ENCODE data around the gene KAZN.

The KAZN gene

DNA sequence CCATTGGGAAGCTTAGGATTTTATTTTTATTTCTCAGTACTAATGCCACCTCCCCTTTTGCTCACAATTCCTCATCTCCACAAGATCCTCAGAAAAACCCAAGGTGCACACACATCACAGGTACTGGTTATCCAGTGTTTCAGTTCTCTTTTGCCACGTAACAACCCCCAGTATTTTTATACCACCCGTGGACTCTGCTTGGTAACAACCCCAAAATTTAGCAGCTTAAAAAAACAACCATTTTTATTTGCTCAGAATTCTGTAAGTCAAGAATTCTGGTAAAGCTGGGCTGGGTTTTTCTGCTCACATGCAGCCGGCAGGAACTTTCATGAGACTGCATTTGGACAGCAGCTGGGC lies 180.0 kb downstream of the KAZN start:
- DNase-seq, result no peak

DNA sequence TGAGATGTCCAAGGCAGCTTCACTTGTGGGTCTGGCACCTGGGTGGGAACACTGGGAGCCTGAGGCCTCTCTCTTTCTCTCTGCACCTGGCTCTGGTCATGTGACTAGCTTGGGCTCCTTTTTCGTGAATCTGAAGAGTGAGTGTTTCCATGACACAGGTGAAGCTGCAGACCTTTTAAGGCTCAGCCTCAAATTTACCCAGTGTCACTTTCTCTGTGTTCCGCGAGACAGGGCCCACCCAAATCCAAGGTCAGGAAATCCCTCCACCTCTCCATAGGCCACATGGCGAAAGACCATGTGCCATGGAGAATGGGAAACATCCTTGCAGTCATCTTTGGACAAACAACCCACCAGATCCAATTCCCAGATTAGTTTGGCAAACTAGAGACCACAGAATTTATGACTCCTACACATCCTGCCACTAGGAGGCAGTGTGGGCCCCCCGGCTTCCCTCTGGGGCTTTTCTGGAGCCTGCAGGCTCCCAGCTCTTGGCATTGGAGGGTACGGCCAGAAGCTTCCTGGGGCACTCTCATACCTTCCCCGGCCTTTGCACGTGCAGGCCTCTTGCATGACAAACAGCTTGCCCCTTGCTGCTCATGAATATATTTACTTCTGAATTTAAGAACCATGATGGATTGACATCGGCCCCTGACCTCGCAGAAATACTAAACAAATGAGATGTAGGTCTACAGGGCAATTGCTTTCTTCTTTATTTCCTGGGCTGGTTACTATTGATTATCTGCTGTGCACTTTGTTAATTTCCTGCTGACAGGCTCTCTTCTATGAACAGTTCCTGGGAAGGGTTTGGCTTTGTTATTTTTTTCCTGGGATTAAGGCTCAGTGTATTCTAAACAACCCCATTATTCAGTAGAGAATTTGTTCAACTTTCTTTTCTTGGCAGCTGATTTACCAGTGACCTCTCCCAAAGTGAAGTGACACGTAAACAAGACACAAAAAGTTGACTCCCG lies 180.7 kb downstream of the KAZN start:
- DNase-seq, result peak; percentile 23

DNA sequence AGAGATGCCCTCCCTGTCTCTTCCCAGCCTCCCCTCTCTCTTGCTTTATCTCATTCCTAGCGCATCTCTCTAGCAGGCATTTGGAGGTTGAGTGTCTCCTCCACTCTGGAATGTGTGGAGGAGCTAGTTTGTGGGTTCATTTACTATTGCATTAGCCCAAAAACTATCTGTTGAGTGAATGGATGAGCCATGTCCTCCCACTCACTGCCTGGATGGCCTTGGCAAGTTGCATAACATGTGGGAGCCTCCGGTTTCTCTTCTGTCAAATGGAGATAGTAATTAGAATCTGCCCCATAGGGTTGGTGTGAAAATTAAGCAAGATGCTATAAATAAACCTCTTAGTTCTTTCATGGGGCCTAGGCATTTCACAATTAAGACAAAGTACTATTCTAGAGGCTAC lies 181.8 kb downstream of the KAZN start:
- DNase-seq, result peak; percentile 22

DNA sequence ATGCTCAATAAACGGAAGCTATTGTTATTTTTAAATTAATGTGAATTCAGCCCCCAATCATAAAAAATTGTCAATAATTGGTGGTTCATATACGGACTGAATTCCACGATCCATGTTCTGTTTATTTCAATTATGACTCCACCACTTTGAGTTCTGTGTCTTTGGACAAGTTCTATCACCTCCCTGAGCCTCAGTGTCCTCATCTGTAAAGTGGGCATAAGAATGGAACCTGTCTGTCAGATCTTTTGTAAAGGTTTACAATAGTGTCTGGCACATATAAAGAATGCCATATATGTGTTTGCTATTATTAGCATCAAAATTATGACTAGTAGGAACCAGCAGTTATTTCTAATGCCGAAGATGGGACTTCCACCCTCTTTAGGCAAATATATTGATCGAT lies 183.3 kb downstream of the KAZN start:
- no peak for DNase-seq

DNA sequence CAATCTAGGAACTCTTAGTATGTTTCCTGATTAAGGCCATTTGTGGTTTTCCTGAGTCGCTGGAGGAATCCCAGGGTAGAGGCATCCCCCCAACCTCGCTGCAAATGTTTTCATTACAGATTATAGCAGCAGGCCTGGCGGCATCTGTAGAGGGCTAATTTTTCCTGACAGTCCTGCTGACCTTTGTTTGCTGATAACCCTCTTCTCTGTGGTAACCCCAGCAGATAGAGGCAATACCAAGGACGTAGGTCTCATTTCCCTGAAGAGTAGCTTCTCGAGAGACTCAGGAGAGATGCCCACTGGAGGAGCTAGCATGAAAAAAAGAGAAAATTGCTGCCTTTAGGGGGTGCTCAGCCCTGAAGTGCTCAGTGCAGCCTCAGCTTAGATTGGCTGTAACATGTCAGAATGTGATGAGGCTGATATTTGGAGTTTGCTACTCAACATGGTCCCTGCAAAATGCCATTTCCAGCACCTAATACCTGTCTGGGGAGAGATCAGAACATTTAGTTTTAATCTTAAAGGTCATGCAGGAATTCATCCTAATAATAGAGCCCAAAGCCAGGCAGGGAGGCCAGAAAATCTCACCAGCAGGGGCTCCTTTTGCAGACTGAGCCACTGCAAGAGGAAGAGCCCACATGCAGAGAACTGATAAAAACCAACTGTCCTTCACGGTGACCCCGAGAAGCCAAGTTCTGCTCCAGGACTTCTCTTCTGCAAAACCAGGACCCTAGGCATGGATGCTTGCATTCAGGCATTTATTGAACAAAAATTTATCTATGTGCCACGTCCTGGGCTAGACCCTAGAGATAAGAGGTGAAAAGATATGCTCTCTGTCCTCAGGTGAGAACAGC lies 184.5 kb downstream of the KAZN start:
- no peak for DNase-seq

DNA sequence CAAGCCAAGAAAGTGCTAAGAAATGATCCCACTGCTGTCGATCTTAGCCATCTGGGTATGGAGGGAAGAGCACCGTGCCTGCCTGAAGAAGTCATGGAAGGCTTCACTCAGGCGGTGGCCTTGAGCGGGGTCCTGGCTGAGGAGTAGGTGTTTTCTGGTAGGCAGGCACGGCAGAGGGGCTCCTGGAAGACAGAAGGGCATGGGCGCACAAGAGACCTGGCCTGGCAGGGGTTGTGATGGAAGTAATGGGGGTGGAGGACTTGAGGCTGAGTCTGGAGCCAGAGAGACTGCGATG lies 185.1 kb downstream of the KAZN start:
- DNase-seq, result no peak

DNA sequence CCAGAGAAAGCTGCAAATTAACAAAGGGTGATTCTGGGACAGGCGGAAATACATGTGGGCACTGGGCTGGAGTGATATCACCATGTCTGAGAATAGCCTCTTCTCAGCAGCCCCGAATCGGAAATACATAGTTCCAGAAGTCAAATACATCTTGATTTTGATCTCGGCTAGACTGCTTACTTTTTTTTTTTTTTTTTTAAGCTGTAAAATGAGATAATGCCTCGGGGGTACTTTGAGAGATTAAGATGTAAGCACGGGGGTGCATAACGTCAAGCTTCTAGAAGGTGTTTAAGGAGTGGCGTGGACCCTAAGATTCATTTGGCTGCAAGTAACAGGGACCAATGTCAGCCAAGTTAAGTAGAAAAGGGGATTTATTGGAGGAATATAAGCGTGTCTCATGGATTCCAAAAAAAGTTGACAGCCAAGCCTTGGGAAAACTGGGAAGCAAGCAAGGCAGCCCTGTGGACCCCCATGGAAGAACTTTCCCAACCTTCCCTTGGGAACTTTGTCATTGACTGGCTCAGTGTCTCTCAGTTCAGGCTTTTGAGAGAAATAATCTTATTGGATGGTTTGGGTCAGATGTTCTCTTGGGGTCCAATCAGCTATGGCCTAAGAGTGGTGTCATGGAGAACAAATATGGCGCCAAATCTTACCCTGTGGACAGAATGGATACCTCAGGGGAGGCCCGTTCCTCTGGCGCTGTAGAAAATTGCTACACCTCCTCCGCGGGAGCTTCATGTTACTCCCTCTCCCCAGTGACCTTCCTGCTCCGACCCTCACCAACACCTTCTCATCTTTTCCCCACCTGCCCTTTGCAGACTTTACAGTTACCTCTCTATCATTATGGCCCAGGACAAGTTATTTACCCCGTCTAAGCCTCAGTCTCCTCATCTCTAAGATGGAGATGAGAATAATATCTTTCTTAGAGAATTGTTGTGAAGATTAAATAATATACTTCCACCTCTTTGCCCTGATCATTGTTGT lies 186.6 kb downstream of the KAZN start:
- no peak for DNase-seq

DNA sequence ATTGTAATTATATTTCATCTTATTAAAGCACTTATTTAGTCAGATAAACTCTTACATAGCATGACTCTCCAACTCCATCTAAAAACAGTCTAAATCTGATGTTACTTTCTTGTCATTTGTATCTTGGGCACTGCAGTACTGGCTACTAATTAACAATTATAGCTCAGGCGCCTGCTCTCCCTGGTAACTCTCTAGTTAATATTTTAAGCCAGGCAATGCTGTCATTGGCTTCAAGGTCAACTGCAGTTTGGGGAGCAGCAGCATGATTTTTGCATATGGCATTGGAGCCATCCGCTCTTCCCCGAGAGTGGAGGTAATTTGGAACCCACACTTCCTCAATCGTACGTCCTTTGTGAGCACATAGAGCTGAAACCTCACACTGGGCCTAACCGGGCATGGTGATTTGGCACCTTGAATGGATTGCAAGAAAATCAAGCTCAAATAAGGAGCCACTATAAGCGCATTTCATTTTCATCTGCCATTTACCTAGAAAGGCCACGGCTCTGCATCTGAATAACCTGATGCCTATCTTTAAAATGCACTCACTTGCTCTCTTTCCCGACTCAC lies 187.7 kb downstream of the KAZN start:
- DNase-seq, result no peak

DNA sequence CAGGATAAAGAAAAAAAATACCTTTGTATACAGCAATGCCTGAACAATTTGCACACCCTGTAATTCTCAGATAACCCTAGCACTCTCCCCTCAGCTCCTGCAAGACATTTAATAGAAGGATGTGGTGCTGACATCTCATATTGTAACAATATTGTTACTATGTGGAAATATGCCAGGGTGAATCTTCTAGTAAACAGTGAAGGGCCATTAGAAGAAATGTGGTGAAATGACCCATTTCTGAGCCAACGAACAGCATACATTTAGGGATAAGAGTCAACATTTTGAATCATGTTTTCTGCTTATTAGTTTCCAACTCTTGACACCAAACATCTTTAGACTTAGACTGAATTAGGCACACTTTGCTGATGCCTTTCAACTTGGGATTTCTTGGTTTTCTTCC lies 188.2 kb downstream of the KAZN start:
- no peak for DNase-seq

DNA sequence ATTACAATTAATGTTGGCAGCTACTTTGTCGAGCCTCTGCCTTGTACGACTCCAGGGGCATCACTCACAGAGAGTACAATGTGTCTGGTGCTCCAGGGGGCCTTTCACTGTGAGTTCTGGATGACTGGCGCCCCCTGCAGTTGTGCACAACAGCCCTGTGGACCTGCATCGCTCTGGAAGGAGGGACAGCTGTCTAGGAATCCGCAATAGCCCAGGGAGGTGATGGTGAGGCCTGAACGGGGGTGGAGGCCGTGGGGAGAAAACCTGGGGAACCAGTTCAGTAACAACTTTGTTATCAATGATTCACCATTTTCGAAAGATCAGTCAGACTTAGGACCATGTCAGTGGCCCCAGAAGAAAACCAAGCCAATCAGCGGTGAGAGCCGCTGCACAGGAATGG lies 189.1 kb downstream of the KAZN start:
- DNase-seq, result no peak

DNA sequence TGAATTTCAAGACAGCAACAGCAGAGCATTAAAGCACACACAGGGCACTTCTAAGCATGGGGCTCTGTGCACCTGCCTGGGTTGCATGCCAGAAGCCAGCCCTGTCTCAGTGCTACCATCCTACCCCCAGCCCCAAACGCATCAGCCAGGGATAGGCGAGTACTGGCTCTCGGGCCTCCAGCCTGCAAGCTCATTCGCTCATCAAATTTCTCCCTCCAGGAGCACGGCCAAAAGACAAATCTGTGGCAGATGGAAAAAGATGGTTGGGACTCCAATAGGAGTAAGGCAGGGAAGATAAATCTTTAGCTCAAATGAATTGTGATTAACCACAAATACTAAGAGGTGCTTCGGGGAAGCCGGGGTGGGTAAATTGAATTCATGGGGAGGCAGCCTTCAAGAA lies 189.6 kb downstream of the KAZN start:
- no peak for DNase-seq

DNA sequence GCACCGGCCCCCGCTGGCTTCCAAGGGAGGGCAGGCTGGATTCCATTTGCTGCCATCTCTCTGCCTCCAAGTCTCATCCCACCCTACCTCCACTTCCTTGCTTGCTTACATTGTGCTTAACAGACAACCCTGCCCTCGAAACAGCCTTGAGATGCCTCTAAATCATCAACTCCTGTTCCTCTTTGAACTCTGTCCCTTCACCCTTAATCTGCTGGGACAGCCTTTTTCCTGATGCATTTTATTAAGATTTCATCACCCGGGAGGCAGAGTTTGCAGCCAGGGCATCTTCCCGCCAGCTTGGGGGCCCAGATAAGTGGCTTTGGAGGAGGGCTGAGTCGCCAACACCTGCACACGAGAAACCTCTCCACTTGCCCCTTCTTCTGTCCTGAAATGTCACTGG lies 192.5 kb downstream of the KAZN start:
- no peak for DNase-seq

DNA sequence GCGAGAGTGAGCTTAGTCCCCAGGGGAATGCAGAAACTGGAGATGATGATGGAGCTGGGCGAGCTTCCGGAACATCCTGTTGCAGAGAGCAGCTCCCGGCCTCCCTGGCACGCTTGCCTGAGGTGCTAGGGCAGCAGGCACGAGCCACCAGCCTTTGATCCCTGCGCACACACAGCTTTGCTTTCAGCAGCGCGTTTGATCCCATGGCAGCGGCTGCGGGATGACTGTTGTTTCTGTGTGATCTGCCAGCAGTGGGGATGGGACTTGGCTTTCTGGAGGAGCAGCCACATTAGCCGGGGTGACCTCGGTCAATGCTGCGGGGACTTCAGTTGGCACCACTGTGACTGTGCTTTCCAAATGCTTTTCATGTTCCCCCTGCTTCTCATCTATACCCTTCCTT lies 193.2 kb downstream of the KAZN start:
- no peak for DNase-seq

DNA sequence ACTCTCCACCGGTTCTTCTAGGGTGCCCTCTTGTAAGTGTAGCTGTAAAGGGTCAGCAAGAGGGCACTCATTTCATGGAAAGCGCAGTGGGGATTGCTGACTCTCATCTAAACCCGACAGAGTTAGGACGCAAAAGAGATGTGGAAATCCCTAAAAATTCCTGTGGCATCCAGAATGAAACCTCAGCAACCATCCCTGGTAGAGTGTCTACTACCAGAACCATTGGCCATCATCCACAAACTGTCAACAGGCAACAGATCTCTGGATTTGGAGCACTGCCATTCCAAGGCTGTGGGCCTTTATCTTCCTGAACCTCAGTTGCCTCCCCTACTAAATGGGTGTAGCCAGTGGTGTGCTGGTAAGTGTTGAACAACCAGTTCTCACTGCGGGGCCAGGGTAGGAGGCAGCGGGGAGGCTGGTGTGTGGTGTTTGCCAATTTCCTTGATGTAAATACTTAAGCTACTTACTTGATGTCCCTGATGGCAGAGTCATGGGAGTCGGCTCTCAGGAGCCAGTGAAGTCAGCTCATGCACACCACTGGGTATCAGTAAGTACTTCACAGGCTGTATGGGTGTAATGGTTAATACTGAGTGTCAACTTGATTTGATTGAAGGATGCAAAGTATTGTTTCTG lies 195.8 kb downstream of the KAZN start:
- peak; percentile 79 for DNase-seq

DNA sequence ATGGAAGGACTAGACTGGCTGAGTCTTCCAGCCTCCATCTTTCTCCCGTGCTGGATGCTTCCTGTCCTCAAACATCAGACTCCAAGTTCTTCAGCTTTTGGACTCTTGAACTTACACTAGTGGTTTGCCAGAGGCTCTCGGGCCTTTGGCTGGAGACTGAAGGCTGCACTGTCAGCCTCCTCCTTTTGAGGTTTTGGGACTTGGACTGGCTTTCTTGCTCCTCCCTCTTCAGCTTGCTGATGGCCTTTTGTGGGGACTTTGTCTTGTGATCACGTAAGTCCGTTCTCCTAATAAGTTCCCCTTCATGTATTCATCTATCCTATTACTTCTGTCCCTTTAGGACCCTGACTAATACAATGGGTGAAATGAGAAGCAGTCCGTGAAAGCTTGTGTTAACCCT lies 196.4 kb downstream of the KAZN start:
- no peak for DNase-seq

DNA sequence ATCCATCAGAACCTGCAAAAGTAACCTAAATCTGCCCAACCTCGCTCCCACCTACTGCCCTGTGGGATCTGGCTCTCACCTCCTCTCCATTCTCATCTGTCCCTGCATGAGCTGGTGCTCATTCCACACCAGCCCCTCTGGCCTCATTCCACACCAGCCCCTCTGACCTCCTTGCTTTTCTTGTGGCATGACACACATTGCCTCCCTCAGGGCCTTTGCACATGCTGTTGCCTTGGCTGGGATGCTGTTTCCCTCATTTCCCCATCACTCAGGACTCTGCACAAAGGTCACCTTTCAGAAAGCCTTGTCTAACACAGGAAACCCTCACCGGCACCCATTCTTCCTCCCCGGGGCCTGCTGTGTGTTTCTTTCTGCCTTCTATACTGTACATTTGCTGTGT lies 197.1 kb downstream of the KAZN start:
- no peak for DNase-seq

DNA sequence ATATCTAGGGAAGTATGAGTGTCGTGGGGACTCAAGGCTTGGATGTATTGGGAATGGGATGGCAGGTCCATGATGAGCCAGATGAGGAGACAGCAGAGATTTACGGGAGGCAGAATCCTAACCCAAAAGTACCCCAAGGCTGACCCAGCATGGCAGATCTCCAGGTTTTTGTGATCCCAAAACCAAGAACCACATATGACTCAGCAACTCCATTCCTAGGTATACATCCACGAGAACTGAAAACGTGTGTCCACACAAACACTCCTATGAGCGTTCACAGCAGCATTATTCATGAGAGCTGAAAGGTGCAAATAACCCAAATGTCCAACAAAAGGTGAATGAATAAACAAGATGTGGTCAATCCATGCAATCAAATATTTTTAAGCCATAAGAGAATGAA lies 201.5 kb downstream of the KAZN start:
- no peak for DNase-seq

DNA sequence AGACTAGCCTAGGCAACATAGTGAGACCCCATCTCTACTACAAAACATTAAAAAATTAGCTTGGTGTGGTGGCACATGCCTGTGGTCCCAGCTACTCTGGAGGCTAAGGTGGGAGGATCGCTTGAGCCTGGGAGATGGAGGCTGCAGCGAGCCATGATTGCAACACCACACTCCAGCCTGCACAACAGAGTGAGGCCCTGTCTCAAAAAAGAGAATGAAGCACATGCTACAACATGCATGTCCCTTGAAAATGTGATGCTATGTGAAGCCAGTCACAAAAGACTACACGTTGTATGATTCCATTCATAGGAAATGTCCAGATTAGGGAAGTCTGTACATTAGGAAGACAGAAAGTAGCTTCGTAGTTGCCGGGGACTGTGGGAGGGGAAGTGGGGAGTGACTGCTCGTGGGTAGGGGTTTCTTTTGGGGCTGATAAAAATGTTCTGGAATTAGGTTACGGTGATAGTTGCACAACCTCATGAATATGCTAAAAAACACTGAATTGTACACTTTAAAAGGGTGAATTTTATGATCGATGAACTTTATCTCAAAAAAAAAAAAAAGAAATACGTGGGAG lies 202.1 kb downstream of the KAZN start:
- DNase-seq, result no peak

DNA sequence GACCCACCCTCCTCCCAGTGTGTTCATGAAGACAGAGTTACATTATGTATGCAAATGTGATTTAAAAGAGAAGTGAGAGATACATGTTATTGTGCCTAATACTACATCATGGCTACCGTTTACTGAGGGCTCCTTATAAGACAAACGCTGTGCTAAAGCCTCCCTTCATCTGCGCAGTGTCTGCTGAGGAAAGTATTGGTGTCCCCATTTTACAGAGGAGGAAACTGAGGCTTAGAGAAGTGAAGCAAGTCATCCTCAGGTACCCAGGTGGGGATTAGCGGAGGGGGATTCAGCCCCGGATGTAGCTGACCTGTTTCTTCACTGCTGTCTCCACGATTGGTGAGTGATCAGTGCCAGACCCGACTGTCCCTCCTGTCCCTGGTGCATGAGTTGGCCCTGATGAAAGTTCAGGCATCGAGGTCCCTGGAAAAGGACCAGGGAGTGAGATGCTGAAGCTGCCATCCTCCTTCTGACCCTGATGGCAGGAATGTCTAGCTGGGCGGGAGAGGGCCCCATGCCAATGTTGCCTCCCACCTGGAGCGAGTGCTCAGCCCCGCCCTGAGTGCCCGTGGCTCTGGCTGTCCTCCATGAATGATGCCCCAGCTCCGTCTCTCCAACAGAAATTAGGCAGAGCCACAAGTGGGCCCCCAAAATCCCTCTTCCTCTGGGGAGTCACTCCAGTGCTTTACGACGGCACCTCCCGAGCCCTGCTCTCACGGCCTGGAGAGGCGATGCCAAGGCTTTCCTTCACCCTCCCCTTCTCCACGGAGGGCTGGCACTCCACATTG lies 204.7 kb downstream of the KAZN start:
- DNase-seq, result no peak

DNA sequence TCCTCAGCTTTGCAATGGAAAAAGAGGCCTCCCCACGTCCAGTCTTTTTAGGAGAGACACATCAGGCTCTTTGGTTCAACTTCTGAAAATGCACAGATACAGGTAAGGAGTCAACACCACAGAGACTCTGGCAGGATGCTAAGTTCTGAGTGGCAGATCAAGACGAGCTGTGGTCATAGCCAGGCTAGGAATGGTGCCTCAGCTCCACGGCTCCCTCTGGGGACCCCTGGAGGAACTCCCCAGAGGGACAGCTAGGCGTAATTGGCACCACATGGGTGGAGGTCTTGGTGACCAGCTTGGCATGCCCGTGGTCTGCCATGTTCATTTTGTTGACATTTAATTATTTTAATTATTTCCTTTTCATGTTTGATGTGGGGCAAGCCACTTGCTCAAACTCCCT lies 206.1 kb downstream of the KAZN start:
- no peak for DNase-seq

DNA sequence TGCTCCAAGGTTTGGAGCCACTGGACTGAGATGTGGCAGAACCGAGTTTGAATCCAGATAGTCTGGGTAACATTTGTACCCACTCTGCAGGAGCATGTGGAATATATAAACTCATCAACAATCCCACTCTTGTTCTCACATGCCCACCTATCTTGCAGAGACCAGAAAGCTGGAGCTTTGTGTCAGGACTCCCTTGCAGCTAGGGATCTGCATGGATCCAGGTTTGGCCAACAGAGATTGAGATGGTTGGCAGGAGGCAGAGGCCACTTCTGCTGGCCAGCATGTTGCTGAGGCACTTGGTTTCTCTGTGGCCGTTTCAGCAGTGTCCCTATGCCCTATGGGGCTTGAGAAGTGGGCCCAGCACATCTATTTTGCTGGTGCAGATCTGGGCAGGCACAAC lies 208.3 kb downstream of the KAZN start:
- DNase-seq, result no peak

Measured in fibroblast of skin of right biceps (primary cell).